Osteoblast (primary cell): ENCODE measurements around the gene PDYN. TPM values are rescaled to one million over a fixed set of nuclear protein-coding genes. Genes with fewer than 3 reads are reported as not detected.
A peak's percentile ranks its signal among the peaks of the same experiment; 100 is the strongest.

Source experiments
- DNase-seq: peaks from one replicate; pipeline ENCODE4 v3.0.0; 2011; ENCODE audit warnings: low spot score, mixed read lengths; ENCODE audit not compliant: insufficient read length; ENCODE audit errors: missing footprints
- H2AFZ ChIP-seq: 2 replicates; pipeline ENCODE4 v1.6.0; 2011; ENCODE audit warnings: mild to moderate bottlenecking, low read length
- H3K27ac ChIP-seq: 2 replicates; pipeline ENCODE4 v1.5.1; 2011; ENCODE audit warnings: mild to moderate bottlenecking, low read depth, low read length, moderate library complexity
- H3K27me3 ChIP-seq: 2 replicates; pipeline ENCODE4 v1.6.0; 2012; ENCODE audit warnings: mild to moderate bottlenecking, control low read depth, inconsistent platforms, low read length, moderate library complexity; ENCODE audit not compliant: insufficient read depth
- H3K36me3 ChIP-seq: 2 replicates; pipeline ENCODE4 v1.5.1; 2011; ENCODE audit warnings: mild to moderate bottlenecking, low read length, control low read depth, moderate library complexity; ENCODE audit not compliant: insufficient read depth
- H3K4me1 ChIP-seq: 2 replicates; pipeline ENCODE4 v1.5.1; 2011; ENCODE audit warnings: mild to moderate bottlenecking, low read length, control low read depth, moderate library complexity; ENCODE audit not compliant: insufficient read depth
- H3K4me2 ChIP-seq: 2 replicates; pipeline ENCODE4 v1.6.0; 2011; ENCODE audit warnings: mild to moderate bottlenecking, low read length; ENCODE audit not compliant: insufficient read depth
- H3K4me3 ChIP-seq: fragments of 200-600 bp; sonication (generic); 3 replicates; pipeline ENCODE4 v1.5.1; 2012; ENCODE audit warnings: mild to moderate bottlenecking, low read length, inconsistent platforms; ENCODE audit not compliant: insufficient read depth
- H3K79me2 ChIP-seq: 2 replicates; pipeline ENCODE4 v1.6.0; 2012; ENCODE audit warnings: mild to moderate bottlenecking, low read length, control low read depth, inconsistent platforms; ENCODE audit not compliant: insufficient read depth
- H3K9me3 ChIP-seq: 2 replicates; pipeline ENCODE4 v1.5.1; 2011; ENCODE audit warnings: low read depth, low read length, control low read depth
- H4K20me1 ChIP-seq: 2 replicates; pipeline ENCODE4 v1.6.0; 2012; ENCODE audit warnings: mild to moderate bottlenecking, low read length, control low read depth; ENCODE audit not compliant: insufficient read depth
- CTCF ChIP-seq: IDR thresholded peaks from 2 replicates; pipeline ENCODE4 v1.5.1; 2011; ENCODE audit warnings: mild to moderate bottlenecking, low read depth, low read length, moderate library complexity; ENCODE audit errors: extremely low read depth
- total RNA-seq: library from RNA; depleted of rRNA; stranded (reverse); fragments of >200 nt; gene quantifications from 2 replicates; pipeline ENCODE4 v1.2.3, GENCODE V29; 2012

Gene PDYN
- total RNA-seq, 1 donor: not detected

DNA sequence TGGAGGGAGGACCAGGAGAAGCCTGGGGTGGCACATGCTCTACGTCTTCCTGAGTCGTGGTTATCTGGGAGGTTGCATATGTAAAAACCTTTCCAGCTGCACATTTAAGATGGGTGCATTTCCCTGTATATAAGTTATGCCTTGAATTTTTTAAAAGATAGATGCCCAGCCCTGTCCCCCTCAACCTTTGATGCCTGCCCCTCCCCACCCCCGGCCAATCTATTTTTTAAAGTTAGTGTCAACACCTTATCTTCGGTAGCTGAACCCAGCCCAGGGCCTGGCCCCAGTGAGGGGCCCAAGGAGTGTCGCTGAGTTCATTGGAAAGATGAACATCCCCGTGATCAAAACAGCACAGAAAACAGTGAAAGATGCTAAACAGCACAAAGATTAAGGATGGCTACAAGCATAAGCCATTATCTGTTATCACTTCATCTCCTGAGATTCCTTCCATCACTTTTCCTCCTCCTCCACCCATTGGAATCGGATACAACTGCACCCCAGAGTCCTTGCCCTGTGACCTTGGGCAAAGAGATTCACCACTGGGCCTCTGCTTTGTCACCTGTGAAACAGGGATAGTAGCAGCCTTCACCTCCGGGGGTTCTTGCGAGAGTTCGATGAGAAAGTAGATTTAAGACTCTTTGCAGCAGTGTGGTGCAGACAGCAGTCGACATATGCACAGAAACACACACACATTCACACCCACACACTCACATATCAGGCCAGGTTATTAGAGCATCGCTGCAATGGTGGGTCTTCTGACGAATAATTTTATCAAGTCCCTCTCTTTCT, 51.2 kb downstream of the PDYN start:
- no peaks in the 10 kb centered on the region for H4K20me1 ChIP-seq
- H3K27ac ChIP-seq: no peak overlapping the region
- peaks cover 30% of the 10 kb centered on the region for H3K27me3 ChIP-seq
- TF ChIP-seq CTCF: no peak
- H3K79me2 ChIP-seq: no peaks in the 10 kb centered on the region
- H3K4me1 ChIP-seq: peaks cover 25% of the 10 kb centered on the region
- no peak overlapping the region for H2AFZ ChIP-seq
- H3K9me3 ChIP-seq: no peaks in the 10 kb centered on the region
- no peak overlapping the region for H3K4me2 ChIP-seq
- no peak for DNase-seq
- peaks cover 11% of the 10 kb centered on the region for H3K36me3 ChIP-seq
- no peak overlapping the region for H3K4me3 ChIP-seq

- H3K27me3 ChIP-seq: peaks cover 24% of the 10 kb centered on the region
- no peak overlapping the region for H2AFZ ChIP-seq
- H3K36me3 ChIP-seq: peaks cover 11% of the 10 kb centered on the region
- DNase-seq: no peak
- no peak for TF ChIP-seq CTCF
- no peak overlapping the region for H3K4me3 ChIP-seq
- no peaks in the 10 kb centered on the region for H3K79me2 ChIP-seq
- no peaks in the 10 kb centered on the region for H4K20me1 ChIP-seq
- H3K4me2 ChIP-seq: no peak overlapping the region
- peaks cover 25% of the 10 kb centered on the region for H3K4me1 ChIP-seq
- H3K27ac ChIP-seq: no peak overlapping the region
- no peaks in the 10 kb centered on the region for H3K9me3 ChIP-seq
These were observed 51.8 kb downstream of the PDYN start for GRCh38 chr20:1942061-1942460.

GRCh38 chr20:1941226-1941625, 52.6 kb downstream of the PDYN start:
- DNase-seq: peak; percentile 91
- H3K36me3 ChIP-seq: peaks cover 14% of the 10 kb centered on the region
- H3K4me1 ChIP-seq: peaks cover 19% of the 10 kb centered on the region
- H3K79me2 ChIP-seq: no peaks in the 10 kb centered on the region
- H3K4me2 ChIP-seq: peak overlapping the region; percentile 69
- H4K20me1 ChIP-seq: no peaks in the 10 kb centered on the region
- H3K4me3 ChIP-seq: peak overlapping the region; percentile 51
- H3K27ac ChIP-seq: no peak overlapping the region
- no peak for TF ChIP-seq CTCF
- H2AFZ ChIP-seq: peak overlapping the region; percentile 12
- peaks cover 15% of the 10 kb centered on the region for H3K27me3 ChIP-seq
- H3K9me3 ChIP-seq: no peaks in the 10 kb centered on the region

- Histone ChIP-seq H3K27ac (no peak overlapping the region), H4K20me1 (no peaks in the 10 kb centered on the region)
These were observed 53.3 kb downstream of the PDYN start for GRCh38 chr20:1940581-1940980.

More at GRCh38 chr20:1940581-1940980, 53.3 kb downstream of the PDYN start:
- H3K9me3 ChIP-seq: no peaks in the 10 kb centered on the region
- no peak overlapping the region for H3K4me2 ChIP-seq
- DNase-seq: no peak
- H2AFZ ChIP-seq: no peak overlapping the region
- H3K79me2 ChIP-seq: no peaks in the 10 kb centered on the region
- no peak overlapping the region for H3K4me3 ChIP-seq
- peaks cover 13% of the 10 kb centered on the region for H3K27me3 ChIP-seq
- peaks cover 19% of the 10 kb centered on the region for H3K4me1 ChIP-seq
- TF ChIP-seq CTCF: no peak
- peaks cover 14% of the 10 kb centered on the region for H3K36me3 ChIP-seq
